ENCODE data around the gene BSPRY.
A peak's percentile ranks its signal among the peaks of the same experiment; 100 is the strongest.
"Not testable (repeated sequence)": the region's sequence is repeated elsewhere in the genome, so short reads cannot be mapped to it uniquely, and the experiment has no call there.

Gene BSPRY

GRCh38 chr9:113398796-113399195 lies 49.5 kb downstream of the BSPRY start:
- peak; percentile 87 for DNase-seq

GRCh38 chr9:113399646-113400200 lies 50.4 kb downstream of the BSPRY start:
- DNase-seq: no peak

DNA sequence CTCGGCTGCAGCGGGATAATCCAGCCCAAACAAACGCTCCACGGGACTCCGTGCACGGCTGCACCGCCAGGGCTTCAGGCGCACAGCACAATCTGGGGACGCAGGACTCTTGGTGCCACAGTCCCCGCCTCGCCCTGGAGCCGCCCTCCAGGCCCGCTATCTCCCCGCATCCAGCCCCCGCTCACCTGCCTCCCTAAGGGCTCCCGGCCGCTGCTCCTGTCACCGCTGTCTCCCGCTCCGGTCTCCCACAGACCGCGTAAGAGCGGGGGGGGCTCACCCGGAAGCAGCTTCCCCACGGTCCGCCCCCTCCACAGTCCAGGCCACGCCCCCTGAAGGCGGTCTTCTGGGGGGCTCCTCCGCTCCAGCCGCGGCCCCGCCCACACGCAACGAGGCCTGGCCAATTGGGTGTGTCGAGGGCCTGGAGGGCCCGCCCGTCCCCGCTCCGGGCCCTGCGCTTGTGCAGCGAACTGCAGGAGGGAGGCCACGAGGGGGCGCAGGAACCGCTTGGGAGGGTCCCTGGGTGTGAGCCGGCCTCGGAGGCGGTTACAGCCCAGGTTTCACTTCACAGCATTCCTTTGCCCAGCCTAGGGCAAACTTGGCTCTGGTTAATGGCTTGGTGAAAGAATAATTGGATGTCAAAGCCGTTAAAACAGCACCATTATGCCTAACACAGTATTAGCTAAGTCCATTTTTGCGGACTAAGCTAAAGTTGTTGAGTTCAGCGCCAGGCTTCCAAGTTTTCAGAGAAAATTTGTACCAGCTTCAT lies 51.9 kb downstream of the BSPRY start, which contains the start of gene ALAD:
Gene ALAD (minus strand): TSS at position 258 of the 766 bp plus-strand sequence. CDS start 7,725 bp downstream, outside the sequence.
- DNase-seq: peak; percentile 99

GRCh38 chr9:113403646-113404045 lies 54.3 kb downstream of the BSPRY start:
- DNase-seq: no peak

DNA sequence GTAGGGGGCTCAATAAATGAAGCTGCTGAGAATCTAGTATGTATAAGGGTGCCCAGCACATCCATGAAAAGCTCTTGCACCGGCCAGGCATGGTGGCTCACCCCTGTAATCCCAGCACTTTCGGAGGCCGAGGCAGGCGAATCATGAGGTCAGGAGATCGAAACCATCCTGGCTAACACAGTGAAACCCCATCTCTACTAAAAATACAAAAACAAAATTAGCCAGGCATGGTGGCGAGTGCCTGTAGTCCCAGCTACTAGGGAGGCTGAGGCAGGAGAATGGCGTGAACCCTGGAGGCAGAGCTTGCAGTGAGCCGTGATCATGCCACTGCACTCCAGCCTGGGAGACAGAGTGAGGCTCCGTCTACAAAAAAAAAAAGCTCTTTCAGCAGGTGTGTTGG lies 57.0 kb downstream of the BSPRY start:
- not testable (repeated sequence) for DNase-seq

DNA sequence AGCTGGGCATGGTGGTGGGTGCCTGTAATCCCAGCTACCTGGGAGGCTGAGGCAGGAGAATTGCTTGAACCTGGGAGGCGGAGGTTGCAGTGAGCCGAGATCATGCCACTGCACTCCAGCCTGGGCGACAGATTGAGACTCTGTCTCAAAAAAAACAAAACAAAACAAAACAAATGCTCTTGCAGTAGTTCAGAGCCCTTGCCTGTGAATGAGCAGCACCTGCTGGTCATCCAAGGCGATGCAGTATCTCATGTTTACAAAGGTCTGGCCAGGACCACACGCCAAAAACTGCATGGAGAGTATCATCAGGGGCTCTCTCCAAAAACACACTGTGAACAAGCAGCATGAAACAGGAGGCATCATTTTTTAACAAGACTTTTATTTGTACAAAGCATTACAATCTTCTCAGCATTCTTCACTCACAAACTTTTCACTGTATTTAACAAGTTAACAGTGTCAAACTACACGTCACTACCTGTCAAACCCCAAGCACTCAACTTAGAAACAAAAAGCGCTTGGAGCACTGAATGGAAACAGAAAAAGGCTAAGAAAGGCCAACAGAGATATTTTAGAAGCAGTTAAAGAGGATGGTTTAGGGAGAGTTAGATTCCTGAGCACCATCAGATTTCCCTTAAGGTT lies 57.7 kb downstream of the BSPRY start:
- peak; percentile 88 for DNase-seq

DNA sequence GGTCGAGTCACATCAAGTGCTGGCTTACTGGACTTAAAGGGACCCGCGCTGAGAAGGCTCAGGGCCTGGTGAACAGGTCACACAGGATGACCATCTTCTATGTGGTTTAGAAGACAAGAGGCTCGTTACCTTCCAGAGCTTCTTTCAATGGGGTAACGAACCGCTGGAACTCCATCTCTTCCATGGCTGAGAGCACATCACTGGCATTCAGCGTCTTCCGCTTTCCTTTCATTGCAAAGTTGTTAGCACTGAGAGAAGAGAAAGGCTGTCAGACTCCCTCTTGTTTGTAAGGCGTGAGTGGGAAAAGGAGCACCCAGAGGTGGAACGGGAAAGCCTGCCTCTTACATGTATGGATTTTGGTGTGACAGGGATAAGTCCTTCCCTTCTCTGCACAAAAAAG lies 60.1 kb downstream of the BSPRY start:
- DNase-seq: no peak

- no peak for DNase-seq
Observed at GRCh38 chr9:113409883-113410206, 60.5 kb downstream of the BSPRY start.

- peak; percentile 97 for DNase-seq
Observed at GRCh38 chr9:113410207-113410864, 61.0 kb downstream of the BSPRY start, which contains the start of the genes C9orf43 and POLE3. Gene C9orf43 (plus strand): TSS chr9:113410747. CDS start chr9:113413494, 2,747 bp downstream. Gene POLE3 (minus strand): TSS chr9:113410675. CDS start chr9:113410293, 382 bp downstream.

DNA sequence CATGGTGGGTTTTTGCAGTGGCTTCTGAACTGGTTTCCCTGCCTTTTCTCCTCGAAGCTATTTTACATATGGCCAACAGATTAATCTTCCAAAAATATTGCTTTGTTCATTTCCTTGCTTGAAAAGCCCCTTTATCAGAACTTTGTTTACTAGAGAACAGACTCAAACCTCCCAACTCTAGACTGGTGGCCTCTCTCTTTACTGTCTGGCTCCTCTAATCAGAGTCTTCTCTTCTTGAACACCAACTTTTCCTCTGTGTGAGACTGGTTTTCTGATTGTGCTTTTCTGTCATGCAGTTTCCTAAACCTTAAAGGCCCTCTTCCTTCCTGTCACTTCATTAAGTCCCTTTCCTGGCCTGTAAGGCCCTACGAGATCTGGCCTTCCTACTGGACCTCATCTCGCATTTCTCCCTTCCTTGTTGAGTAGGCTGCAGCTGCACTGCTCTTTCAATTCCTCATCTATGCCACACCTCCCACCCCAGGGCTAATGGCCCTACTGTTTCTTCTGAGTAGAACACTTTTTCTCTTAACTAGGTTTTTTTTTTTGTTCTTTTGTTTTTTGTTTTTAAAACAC lies 66.9 kb downstream of the BSPRY start:
- DNase-seq: peak; percentile 34

DNA sequence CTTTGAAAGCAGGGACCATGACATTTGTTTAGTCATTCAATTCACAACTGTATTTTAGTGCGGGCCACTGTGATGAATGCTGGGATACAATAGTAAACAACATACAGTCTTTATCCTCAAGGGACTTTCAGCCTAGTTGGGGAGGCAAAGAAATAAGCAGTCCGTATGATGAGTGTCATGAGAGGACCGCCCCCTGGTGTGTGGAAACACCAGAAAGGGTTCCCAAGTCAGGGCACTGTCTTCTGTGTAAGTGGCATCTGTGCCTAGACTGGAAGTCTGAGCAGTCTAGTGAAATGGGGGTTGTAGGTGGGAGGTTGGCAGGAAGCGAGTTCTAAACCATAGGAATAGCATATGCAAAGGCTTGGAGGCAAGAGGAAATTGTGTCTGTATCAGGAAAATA lies 68.0 kb downstream of the BSPRY start:
- DNase-seq: peak; percentile 34

Measured in islet precursor cell (in vitro differentiated cells).